Upper lobe of left lung (tissue), 6 donors: ENCODE data around the gene VPS37D. TPM values are rescaled to one million over a fixed set of nuclear protein-coding genes. Genes with fewer than 3 reads are reported as not detected.

Source experiments
- ATAC-seq, 2 donors: fragments of 200-7000 bp; cut with Tn5 transposase; one replicate each; pipeline ENCODE4 v1.9.1; 2022; ENCODE audit warnings: mild to moderate bottlenecking in 2 of 2, moderate library complexity in 2 of 2; ENCODE audit not compliant: low FRiP score in 2 of 2
- DNase-seq, 2 donors: peaks; one replicate each; pipeline ENCODE4 v3.0.0-alpha.2; 2019 to 2020
- H3K27ac ChIP-seq, 4 donors: fragments of 200-600 bp; sonication (generic); one replicate each; pipeline ENCODE4 v1.5.1; 2016 to 2019
- H3K27me3 ChIP-seq, 4 donors: fragments of 200-600 bp; sonication (generic); one replicate each; pipeline ENCODE4 v1.5.1; 2017 to 2019
- H3K36me3 ChIP-seq, 4 donors: fragments of 200-600 bp; sonication (generic); one replicate each; pipeline ENCODE4 v1.5.1; 2016 to 2019
- H3K4me1 ChIP-seq, 4 donors: fragments of 200-600 bp; sonication (generic); one replicate each; pipeline ENCODE4 v1.5.1; 2018 to 2019
- H3K4me3 ChIP-seq, 4 donors: fragments of 200-600 bp; sonication (generic); one replicate each; pipeline ENCODE4 v1.5.1; 2017 to 2019; ENCODE audit warnings: mild to moderate bottlenecking in 2 of 4, moderate library complexity in 1 of 4
- H3K9me3 ChIP-seq, 4 donors: fragments of 200-600 bp; sonication (generic); one replicate each; pipeline ENCODE4 v1.5.1; 2018 to 2019
- EP300 ChIP-seq, 4 donors: sonication (generic); formaldehyde crosslinking; IDR thresholded peaks; one replicate each; pipeline ENCODE4 v1.5.1; 2017; ENCODE audit warnings: antibody characterized with exemption in 4 of 4, control low read depth in 2 of 4
- POLR2A ChIP-seq, 4 donors: fragments of 450-650 bp; IDR thresholded peaks; one replicate each; pipeline ENCODE4 v1.5.1; 2016 to 2017; ENCODE audit warnings: antibody characterized with exemption in 4 of 4, mild to moderate bottlenecking in 2 of 4
- POLR2AphosphoS5 ChIP-seq, 2 donors: sonication (generic); formaldehyde crosslinking; IDR thresholded peaks; one replicate each; pipeline ENCODE4 v1.5.1; 2017; ENCODE audit warnings: antibody characterized with exemption in 2 of 2
- WGBS, 2 donors: methylation state at CpG; one replicate each; pipeline ENCODE4 v1.1.5; 2017 to 2018; 5-methylcytosine and 5-hydroxymethylcytosine counted together
- total RNA-seq, 6 donors: library from RNA; depleted of rRNA in 4 of 6; stranded (reverse); fragments of >200 nt in 4 of 6; gene quantifications; one replicate each; pipeline versions ENCODE4 v1.1.0 to v1.2.1, GENCODE V29; 2016 to 2021
- TF ChIP-seq, protein P1 (sequence below), 6 experiments: fragments of 450-650 bp in 4 of 6; fragments of 200-600 bp in 2 of 6; sonication (generic) in 2 of 6; IDR thresholded peaks; one replicate each; pipeline ENCODE4 v1.5.1; 2016 to 2019; ENCODE audit warnings: antibody characterized with exemption in 6 of 6
- donor health status: DM: no; HTN: no; CAD: no; lungs with moderate emphysema.
- donor health status: DM: no; HTN: yes; CAD: no; lungs with severe emphysema.

VPS37D gene
- total RNA-seq, 6 donors from 2014 or later = 1.0 to 4.3 (median 1.5) TPM

DNA sequence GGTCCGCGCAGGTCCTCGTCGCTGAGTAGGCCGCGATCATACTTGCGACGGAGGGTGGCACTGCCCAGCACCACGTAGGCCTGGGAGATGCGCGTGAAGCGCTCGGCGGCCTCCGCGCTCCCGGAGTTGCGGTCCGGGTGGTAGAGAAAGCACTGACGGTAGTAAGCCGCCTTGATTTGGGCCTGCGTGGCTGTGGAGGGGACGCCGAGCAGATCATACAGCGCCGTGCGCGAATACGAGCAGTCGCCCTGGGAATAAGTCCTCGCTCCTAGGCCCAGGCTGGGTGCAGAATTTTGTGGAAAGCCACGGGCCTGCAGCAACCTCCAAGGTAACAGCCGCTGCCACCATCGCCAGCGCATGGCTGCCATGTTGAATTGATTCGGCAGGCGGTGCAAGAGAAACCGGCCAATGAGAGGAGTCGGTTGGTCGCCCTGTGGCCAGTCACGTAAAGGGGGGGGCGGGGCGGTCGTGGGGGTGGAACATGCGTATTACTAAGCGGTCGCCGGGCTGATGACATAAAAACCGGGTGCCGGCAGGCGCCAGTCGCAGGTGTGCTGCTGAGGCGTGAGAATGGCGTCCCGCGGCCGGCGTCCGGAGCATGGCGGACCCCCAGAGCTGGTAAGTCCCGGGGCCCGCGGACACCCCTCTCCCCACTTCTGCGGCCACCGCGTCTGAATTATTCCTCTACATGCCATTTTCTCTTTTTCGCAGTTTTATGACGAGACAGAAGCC is 15.6 kb downstream of the VPS37D start, which contains the start of the genes BUD23 and DNAJC30:
TSS of gene BUD23 (plus strand) at position 542 of the 732 bp plus-strand sequence. CDS start at position 571, 29 bp downstream.
TSS of gene DNAJC30 (minus strand) at position 398 of the 732 bp plus-strand sequence. CDS start at position 368, 30 bp downstream.
- H3K27ac ChIP-seq = peak within 1 kb of the TSS; percentile 84 to 90 (median 86)
- H3K4me3 ChIP-seq = peak within 1 kb of the TSS; percentile 84 to 99 (median 90)
- DNase-seq (peak; percentile 96 to 97), ATAC-seq (peak; percentile 97 to 99)
- peaks cover 28 to 43% (median 36%) of the 10 kb centered on the region in 4 donors for H3K4me1 ChIP-seq
- H3K36me3 ChIP-seq = peaks cover 9 to 24% (median 19%) of the 10 kb centered on the region in 4 donors
- WGBS, 2 donors = 0 to 1% methylated on average over 13 to 44 of the region's 68 CpGs
- TF ChIP-seq, protein P1, sequence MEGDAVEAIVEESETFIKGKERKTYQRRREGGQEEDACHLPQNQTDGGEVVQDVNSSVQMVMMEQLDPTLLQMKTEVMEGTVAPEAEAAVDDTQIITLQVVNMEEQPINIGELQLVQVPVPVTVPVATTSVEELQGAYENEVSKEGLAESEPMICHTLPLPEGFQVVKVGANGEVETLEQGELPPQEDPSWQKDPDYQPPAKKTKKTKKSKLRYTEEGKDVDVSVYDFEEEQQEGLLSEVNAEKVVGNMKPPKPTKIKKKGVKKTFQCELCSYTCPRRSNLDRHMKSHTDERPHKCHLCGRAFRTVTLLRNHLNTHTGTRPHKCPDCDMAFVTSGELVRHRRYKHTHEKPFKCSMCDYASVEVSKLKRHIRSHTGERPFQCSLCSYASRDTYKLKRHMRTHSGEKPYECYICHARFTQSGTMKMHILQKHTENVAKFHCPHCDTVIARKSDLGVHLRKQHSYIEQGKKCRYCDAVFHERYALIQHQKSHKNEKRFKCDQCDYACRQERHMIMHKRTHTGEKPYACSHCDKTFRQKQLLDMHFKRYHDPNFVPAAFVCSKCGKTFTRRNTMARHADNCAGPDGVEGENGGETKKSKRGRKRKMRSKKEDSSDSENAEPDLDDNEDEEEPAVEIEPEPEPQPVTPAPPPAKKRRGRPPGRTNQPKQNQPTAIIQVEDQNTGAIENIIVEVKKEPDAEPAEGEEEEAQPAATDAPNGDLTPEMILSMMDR (IDR thresholded peaks at IDR 0.05) = peak in 3 of 6 experiments; percentile 24 to 41 (median 38)
- TF ChIP-seq POLR2AphosphoS5 (IDR thresholded peaks at IDR 0.05) = peak; percentile 69 to 87
- TF ChIP-seq POLR2A (IDR thresholded peaks at IDR 0.05) = peak in 3 of 4 donors; percentile 47 to 79 (median 66)
- TF ChIP-seq EP300 (IDR thresholded peaks at IDR 0.05) = no peak
- no peaks in the 10 kb centered on the region for H3K9me3 ChIP-seq
- H3K27me3 ChIP-seq = no peaks in the 10 kb centered on the region

DNA sequence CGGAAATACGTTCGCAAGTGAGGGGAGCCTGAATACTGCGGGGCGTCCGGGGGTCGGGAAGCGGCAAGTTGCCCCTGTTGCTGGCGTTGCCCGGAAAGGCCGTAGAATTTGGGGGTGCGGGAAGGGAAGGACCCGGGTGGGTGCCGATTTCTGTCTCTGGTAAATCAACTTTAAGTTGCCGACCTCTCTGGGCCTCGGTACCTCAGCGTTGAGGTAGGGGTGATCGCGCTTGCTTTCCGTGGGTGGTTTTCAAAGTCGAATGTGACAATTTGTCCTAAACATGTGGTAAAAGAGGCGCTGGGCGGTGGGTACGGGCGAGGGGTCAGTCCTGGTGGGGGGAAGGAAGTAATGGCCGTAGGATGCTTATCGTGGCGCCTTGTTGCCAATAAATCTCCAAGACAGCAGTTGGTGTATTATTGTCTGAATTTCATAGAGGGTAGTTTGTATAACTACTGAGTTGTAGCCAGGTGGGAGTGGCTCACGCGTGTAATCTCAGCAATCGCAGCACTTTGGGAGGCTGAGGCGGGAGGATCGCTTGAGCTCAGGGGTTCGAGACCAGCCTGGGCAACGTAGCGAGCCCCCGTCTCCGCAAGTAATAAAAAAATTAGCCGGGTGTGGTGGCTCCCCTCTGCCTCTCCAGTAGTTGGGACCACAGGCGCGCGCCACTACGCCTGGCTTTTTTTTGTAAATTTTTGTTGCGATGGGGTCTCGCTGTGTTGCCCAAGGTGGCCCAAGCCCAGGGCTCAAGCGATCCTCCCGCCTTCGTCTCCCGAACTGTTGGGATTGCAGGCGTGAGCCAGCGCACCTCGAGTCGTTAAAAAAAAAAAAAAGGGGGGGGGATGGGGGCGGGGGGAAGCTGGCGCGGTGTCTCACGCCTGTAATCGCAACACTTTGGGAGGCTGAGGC is 16.4 kb downstream of the VPS37D start:
- Histone ChIP-seq H3K27me3 (no peaks in the 10 kb centered on the region), H3K27ac (peak overlapping the region; percentile 84 to 90 (median 86)), H3K9me3 (no peaks in the 10 kb centered on the region), H3K4me3 (peak overlapping the region; percentile 84 to 99 (median 90)), H3K4me1 (peaks cover 28 to 43% (median 33%) of the 10 kb centered on the region in 4 donors), H3K36me3 (peaks cover 9 to 26% (median 21%) of the 10 kb centered on the region in 4 donors)
- ATAC-seq (peak in 1 of 2 donors; percentile 13), DNase-seq (no peak)
- WGBS, 2 donors = 23 to 33% methylated on average over 42 to 57 of the region's 58 CpGs
- no peak for TF ChIP-seq POLR2AphosphoS5 (IDR thresholded peaks at IDR 0.05)
- TF ChIP-seq POLR2A (IDR thresholded peaks at IDR 0.05) = no peak
- TF ChIP-seq, protein P1 (IDR thresholded peaks at IDR 0.05) = no peak
- no peak for TF ChIP-seq EP300 (IDR thresholded peaks at IDR 0.05)

DNA sequence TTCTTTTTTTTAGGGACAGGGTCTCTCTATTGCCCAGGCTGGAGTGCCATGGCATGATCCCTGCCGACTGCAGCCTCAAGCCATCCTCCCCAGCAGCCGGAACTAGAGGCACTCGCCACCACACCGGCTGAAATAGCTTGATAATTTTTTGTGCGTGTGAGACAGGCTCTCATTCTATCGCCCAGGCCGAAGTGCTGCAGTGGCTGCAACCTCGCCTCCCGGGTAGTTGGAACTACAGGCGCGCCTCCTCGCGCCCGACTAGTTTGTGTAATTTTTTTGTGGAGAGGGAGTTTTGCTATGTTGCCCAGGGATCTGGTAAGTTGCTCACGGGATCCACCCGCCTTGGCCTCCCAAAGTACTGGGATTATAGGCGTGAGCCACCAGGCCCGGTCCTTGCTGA is 17.7 kb downstream of the VPS37D start:
- H3K27ac ChIP-seq = no peak overlapping the region
- TF ChIP-seq, protein P1 (IDR thresholded peaks at IDR 0.05) = no peak
- TF ChIP-seq EP300 (IDR thresholded peaks at IDR 0.05) = no peak
- no peak for TF ChIP-seq POLR2AphosphoS5 (IDR thresholded peaks at IDR 0.05)
- no peak for TF ChIP-seq POLR2A (IDR thresholded peaks at IDR 0.05)
- no peak overlapping the region for H3K4me3 ChIP-seq
- H3K9me3 ChIP-seq = no peaks in the 10 kb centered on the region
- DNase-seq (no peak), ATAC-seq (no peak)
- 96 to 97% methylated on average over 16 to 17 of the region's 18 CpGs for WGBS, 2 donors
- no peaks in the 10 kb centered on the region for H3K27me3 ChIP-seq
- peaks cover 28 to 39% (median 30%) of the 10 kb centered on the region in 4 donors for H3K4me1 ChIP-seq
- peaks cover 9 to 39% (median 26%) of the 10 kb centered on the region in 4 donors for H3K36me3 ChIP-seq

- 92 to 94% methylated on average over 8 of the region's 8 CpGs for WGBS, 2 donors
- no peak for ATAC-seq
- H3K36me3 ChIP-seq = peaks cover 17 to 68% (median 52%) of the 10 kb centered on the region in 4 donors
- no peak for DNase-seq
- H3K27ac ChIP-seq = no peak overlapping the region
- H3K9me3 ChIP-seq = no peaks in the 10 kb centered on the region
- H3K27me3 ChIP-seq = no peaks in the 10 kb centered on the region
- no peak for TF ChIP-seq POLR2AphosphoS5 (IDR thresholded peaks at IDR 0.05)
- no peak for TF ChIP-seq EP300 (IDR thresholded peaks at IDR 0.05)
- no peak for TF ChIP-seq POLR2A (IDR thresholded peaks at IDR 0.05)
- TF ChIP-seq, protein P1 (IDR thresholded peaks at IDR 0.05) = no peak
- H3K4me3 ChIP-seq = no peak overlapping the region
- H3K4me1 ChIP-seq = peaks cover 5 to 16% (median 7%) of the 10 kb centered on the region in 4 donors
These were observed 20.7 kb downstream of the VPS37D start for GRCh38 chr7:73688288-73688687.
